Spleen (tissue), 7 donors: Measurements from ENCODE around the gene TREM1.

Source experiments
- CTCF ChIP-seq, 11 experiments: fragments of 200-600 bp in 7 of 11; fragments of 450-650 bp in 4 of 11; sonication (generic) in 4 of 11; IDR thresholded peaks in 8 of 11; conservative IDR thresholded peaks in 3 of 11; 1 replicate in 7 of 11; 2 replicates in 4 of 11; pipeline versions ENCODE4 v1.4.0 to v1.8.0; 2016 to 2021; ENCODE audit warnings: antibody characterized with exemption in 11 of 11, inconsistent platforms in 4 of 11, mild to moderate bottlenecking in 1 of 11
- POLR2AphosphoS5 ChIP-seq, 3 donors: sonication (generic); formaldehyde crosslinking; IDR thresholded peaks; one replicate each; pipeline ENCODE4 v1.5.1; 2017; ENCODE audit warnings: antibody characterized with exemption in 3 of 3
- donor health status: DM: no; HTN: no; CAD: no; lungs with moderate emphysema.
- donor health status: DM: no; HTN: no; CAD: no.
- donor health status: DM: no; HTN: no; CAD: no.

DNA sequence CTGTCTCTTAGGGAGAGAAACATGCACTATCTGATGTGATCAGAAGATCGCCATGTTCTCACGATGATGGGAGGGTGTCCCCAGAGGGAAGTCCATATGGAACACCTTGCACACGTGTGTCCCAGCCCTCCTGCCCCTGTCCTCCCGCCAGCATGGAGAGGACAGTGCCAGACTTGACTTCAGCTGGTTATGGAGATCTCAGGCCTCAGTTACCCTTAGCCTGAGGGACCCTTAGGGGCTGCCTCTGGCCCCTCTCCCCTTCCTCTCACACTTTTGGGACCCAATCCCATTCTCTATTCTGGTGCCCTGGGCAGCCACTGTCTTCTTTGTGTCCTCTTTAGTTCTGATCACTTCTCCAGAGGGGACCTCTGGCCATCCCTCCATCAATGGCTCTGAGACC is 56.8 kb downstream of the TREM1 start:
- TF ChIP-seq POLR2AphosphoS5 (IDR thresholded peaks at IDR 0.05) (no peak), CTCF (IDR thresholded peaks at IDR 0.05 in 8 of 11, conservative IDR thresholded peaks at IDR 0.05 in 3 of 11) (no peak)
